DND-41 (cell line): Measurements from ENCODE around the gene SDHAF3.
"Not testable (repeated sequence)": the region's sequence is repeated elsewhere in the genome, so short reads cannot be mapped to it uniquely, and the experiment has no call there.

ENCODE experiments used
- ATAC-seq: fragments of 200-7000 bp; cut with Tn5 transposase; 3 replicates; pipeline ENCODE4 v1.9.1; 2021; ENCODE audit warnings: low read depth; ENCODE audit not compliant: insufficient read depth
- DNase-seq: peaks from one replicate; pipeline ENCODE4 v3.0.0-alpha.2; 2020
- H2AFZ ChIP-seq: 2 replicates; pipeline ENCODE4 v1.6.0; 2012; ENCODE audit warnings: low read depth, low read length
- H3K27ac ChIP-seq: 2 replicates; pipeline ENCODE4 v1.5.1; 2012; ENCODE audit warnings: low read length, inconsistent platforms
- H3K27me3 ChIP-seq: fragments of 200-600 bp; sonication (generic); 2 replicates; pipeline ENCODE4 v1.6.0; 2012; ENCODE audit warnings: low read length, mild to moderate bottlenecking, inconsistent platforms; ENCODE audit not compliant: insufficient read depth, poor library complexity
- H3K36me3 ChIP-seq: 2 replicates; pipeline ENCODE4 v1.5.1; 2012; ENCODE audit warnings: low read length, inconsistent platforms; ENCODE audit not compliant: insufficient read depth
- H3K4me1 ChIP-seq: 2 replicates; pipeline ENCODE4 v1.5.1; 2012; ENCODE audit warnings: mild to moderate bottlenecking, low read length; ENCODE audit not compliant: insufficient read depth
- H3K4me2 ChIP-seq: 2 replicates; pipeline ENCODE4 v1.6.0; 2012; ENCODE audit warnings: mild to moderate bottlenecking, moderate library complexity, low read length, inconsistent platforms; ENCODE audit not compliant: insufficient read depth
- H3K4me3 ChIP-seq, 2 experiments: fragments of 200-600 bp in 1 of 2; shearing (Covaris generic) in 1 of 2; 2 replicates each; pipeline ENCODE4 v1.5.1; 2012 to 2016; ENCODE audit warnings: inconsistent platforms in 2 of 2, low read length in 2 of 2, mild to moderate bottlenecking in 2 of 2, low read depth in 1 of 2, moderate library complexity in 1 of 2
- H3K79me2 ChIP-seq: 2 replicates; pipeline ENCODE4 v1.6.0; 2012; ENCODE audit warnings: low read length, inconsistent platforms; ENCODE audit not compliant: insufficient read depth
- H3K9ac ChIP-seq: 2 replicates; pipeline ENCODE4 v1.6.0; 2012; ENCODE audit warnings: low read depth, mild to moderate bottlenecking, inconsistent platforms, low read length, moderate library complexity
- H3K9me3 ChIP-seq: 2 replicates; pipeline ENCODE4 v1.5.1; 2012; ENCODE audit warnings: low read length, moderate library complexity, mild to moderate bottlenecking, inconsistent platforms; ENCODE audit not compliant: insufficient read depth, severe bottlenecking
- H4K20me1 ChIP-seq: 2 replicates; pipeline ENCODE4 v1.6.0; 2012; ENCODE audit warnings: low read length; ENCODE audit not compliant: insufficient read depth
- CTCF ChIP-seq: IDR thresholded peaks from 2 replicates; pipeline ENCODE4 v1.5.1; 2012; ENCODE audit warnings: borderline replicate concordance, low read length, moderate library complexity, mild to moderate bottlenecking; ENCODE audit not compliant: poor library complexity, severe bottlenecking; ENCODE audit errors: extremely low read depth
- EZH2 ChIP-seq: IDR thresholded peaks from 3 replicates; pipeline ENCODE4 v1.6.1; 2012; ENCODE audit warnings: borderline replicate concordance, low read depth, mild to moderate bottlenecking, moderate library complexity, low read length, inconsistent platforms; ENCODE audit not compliant: severe bottlenecking

Gene SDHAF3

GRCh38 chr7:97155897-97156418 is 38.5 kb downstream of the SDHAF3 start:
- H3K4me2 ChIP-seq, result no peak overlapping the region
- H3K36me3 ChIP-seq, result peaks cover 9% of the 10 kb centered on the region; the same call in 1 of the 2 replicates
- H3K9me3 ChIP-seq, result peaks cover 2% of the 10 kb centered on the region
- H3K4me1 ChIP-seq, result no peaks in the 10 kb centered on the region
- no peak overlapping the region for H2AFZ ChIP-seq
- no peaks in the 10 kb centered on the region for H3K27me3 ChIP-seq
- no peak overlapping the region for H3K27ac ChIP-seq
- DNase-seq (no peak), ATAC-seq (no peak)
- no peaks in the 10 kb centered on the region for H4K20me1 ChIP-seq
- no peak overlapping the region for H3K4me3 ChIP-seq
- peaks cover 2% of the 10 kb centered on the region; the same call in 1 of the 2 replicates for H3K79me2 ChIP-seq
- no peak overlapping the region for H3K9ac ChIP-seq
- no peak for TF ChIP-seq EZH2
- no peak for TF ChIP-seq CTCF

- not testable (repeated sequence) for H3K9me3 ChIP-seq, H3K9ac ChIP-seq, H3K27ac ChIP-seq, ATAC-seq, H2AFZ ChIP-seq, DNase-seq, H3K4me3 ChIP-seq, H3K4me1 ChIP-seq, H3K27me3 ChIP-seq, H4K20me1 ChIP-seq, H3K79me2 ChIP-seq, H3K36me3 ChIP-seq, H3K4me2 ChIP-seq
Observed at GRCh38 chr7:97159984-97160383, 42.5 kb downstream of the SDHAF3 start.

GRCh38 chr7:97161609-97162008 is 44.1 kb downstream of the SDHAF3 start:
- H3K4me1 ChIP-seq, H3K36me3 ChIP-seq, H3K4me2 ChIP-seq, H3K9ac ChIP-seq, DNase-seq, H3K27ac ChIP-seq, H3K79me2 ChIP-seq, H3K4me3 ChIP-seq, H3K9me3 ChIP-seq, ATAC-seq, H3K27me3 ChIP-seq, H2AFZ ChIP-seq, H4K20me1 ChIP-seq: not testable (repeated sequence)

- DNase-seq, result no peak
Observed at GRCh38 chr7:97166308-97166707, 48.8 kb downstream of the SDHAF3 start.

More at GRCh38 chr7:97166308-97166707, 48.8 kb downstream of the SDHAF3 start:
- Histone ChIP-seq H3K27ac (no peak overlapping the region), H2AFZ (no peak overlapping the region), H3K27me3 (no peaks in the 10 kb centered on the region), H3K36me3 (no peaks in the 10 kb centered on the region), H3K9me3 (peaks cover 8% of the 10 kb centered on the region), H3K79me2 (no peaks in the 10 kb centered on the region), H3K9ac (no peak overlapping the region), H3K4me3 (no peak overlapping the region), H3K4me1 (no peaks in the 10 kb centered on the region), H3K4me2 (no peak overlapping the region), H4K20me1 (no peaks in the 10 kb centered on the region)
- TF ChIP-seq CTCF (no peak), EZH2 (no peak)
- ATAC-seq, result no peak
